ENCODE data around the gene ACAD8. TPM values are rescaled to one million over a fixed set of nuclear protein-coding genes. Genes with fewer than 3 reads are reported as not detected.

The ACAD8 gene
- total RNA-seq, 1 experiment from 2014 or later = 34.8 TPM

DNA sequence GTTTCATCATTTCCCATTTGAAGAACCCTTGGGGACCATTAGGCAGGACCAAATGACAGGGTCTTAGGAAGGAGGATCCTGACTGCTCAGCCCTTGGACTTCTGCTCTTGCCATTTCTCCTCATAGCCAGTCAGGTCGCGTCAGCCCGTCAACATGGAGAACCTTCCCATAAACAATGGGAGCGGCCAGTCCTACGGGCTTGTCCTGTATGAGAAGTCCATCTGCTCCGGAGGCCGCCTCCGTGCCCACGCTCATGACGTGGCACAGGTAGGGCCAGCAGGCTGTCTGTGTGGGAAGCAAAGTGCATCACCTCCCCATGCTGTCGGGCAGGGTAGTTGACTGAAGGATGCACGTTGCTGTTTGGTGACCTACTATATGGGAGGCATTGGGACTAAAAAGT is 58.9 kb downstream of the ACAD8 start:
- ChIA-PET POLR2A (ENCODE audit: low non-redundant PET) (no interaction called here), CTCF (no interaction called here)
- Histone ChIP-seq H3K9me3 (ENCODE audit: low read depth, low read length, poor library complexity, severe bottlenecking) (no peaks in the 10 kb centered on the region), H3K27ac (ENCODE audit: low read depth, low read length, poor library complexity, severe bottlenecking) (no peak overlapping the region), H3K4me1 (ENCODE audit: insufficient read depth, low read length, poor library complexity, severe bottlenecking) (no peaks in the 10 kb centered on the region), H3K4me3 (ENCODE audit: low read depth, low read length, poor library complexity, severe bottlenecking) (no peak overlapping the region), H3K27me3 (replicated peaks; ENCODE audit: insufficient read depth, low read depth, low read length, poor library complexity) (peaks cover 18% of the 10 kb centered on the region), H3K36me3 (ENCODE audit: insufficient read depth, low read length, poor library complexity, severe bottlenecking) (no peaks in the 10 kb centered on the region)
- no TSS peak for BruUV-seq (replicated peaks)
- TF ChIP-seq, protein P1, sequence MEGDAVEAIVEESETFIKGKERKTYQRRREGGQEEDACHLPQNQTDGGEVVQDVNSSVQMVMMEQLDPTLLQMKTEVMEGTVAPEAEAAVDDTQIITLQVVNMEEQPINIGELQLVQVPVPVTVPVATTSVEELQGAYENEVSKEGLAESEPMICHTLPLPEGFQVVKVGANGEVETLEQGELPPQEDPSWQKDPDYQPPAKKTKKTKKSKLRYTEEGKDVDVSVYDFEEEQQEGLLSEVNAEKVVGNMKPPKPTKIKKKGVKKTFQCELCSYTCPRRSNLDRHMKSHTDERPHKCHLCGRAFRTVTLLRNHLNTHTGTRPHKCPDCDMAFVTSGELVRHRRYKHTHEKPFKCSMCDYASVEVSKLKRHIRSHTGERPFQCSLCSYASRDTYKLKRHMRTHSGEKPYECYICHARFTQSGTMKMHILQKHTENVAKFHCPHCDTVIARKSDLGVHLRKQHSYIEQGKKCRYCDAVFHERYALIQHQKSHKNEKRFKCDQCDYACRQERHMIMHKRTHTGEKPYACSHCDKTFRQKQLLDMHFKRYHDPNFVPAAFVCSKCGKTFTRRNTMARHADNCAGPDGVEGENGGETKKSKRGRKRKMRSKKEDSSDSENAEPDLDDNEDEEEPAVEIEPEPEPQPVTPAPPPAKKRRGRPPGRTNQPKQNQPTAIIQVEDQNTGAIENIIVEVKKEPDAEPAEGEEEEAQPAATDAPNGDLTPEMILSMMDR (conservative IDR thresholded peaks at IDR 0.05; ENCODE audit: low read depth, low read length) = no peak
- no peak for TF ChIP-seq EZH2 (IDR thresholded peaks at IDR 0.05; ENCODE audit: borderline replicate concordance, low read depth, low read length, poor library complexity, severe bottlenecking)
- intact Hi-C loops (cut with micrococcal nuclease; ENCODE audit: unreplicated experiment) = no loop called here
- DNase-seq (ENCODE audit: low spot score) = no peak

DNA sequence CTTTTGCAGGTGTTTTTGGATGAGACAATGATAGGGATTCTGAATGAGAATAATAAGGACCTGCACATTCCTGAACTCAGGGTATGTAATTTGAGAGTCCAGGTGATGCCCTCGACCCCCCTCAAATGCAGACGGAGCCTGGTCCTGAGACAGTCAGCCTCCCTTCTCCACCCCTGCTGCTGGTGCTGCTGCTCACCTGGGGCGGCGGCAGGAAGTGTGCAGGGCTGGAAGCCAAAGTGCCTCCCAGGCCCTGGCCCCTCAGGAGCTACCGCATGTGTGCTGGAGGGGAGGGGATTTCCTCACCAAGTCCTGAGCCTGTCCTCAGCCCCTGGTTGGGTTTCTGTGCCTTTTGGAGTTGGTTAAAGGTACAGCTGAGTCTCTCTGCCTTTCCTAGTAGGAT is 59.4 kb downstream of the ACAD8 start:
- CTCF ChIA-PET = no interaction called here
- Histone ChIP-seq H3K4me3 (ENCODE audit: low read depth, low read length, poor library complexity, severe bottlenecking) (no peak overlapping the region), H3K9me3 (ENCODE audit: low read depth, low read length, poor library complexity, severe bottlenecking) (no peaks in the 10 kb centered on the region), H3K36me3 (ENCODE audit: insufficient read depth, low read length, poor library complexity, severe bottlenecking) (no peaks in the 10 kb centered on the region), H3K27ac (ENCODE audit: low read depth, low read length, poor library complexity, severe bottlenecking) (no peak overlapping the region), H3K4me1 (ENCODE audit: insufficient read depth, low read length, poor library complexity, severe bottlenecking) (no peaks in the 10 kb centered on the region), H3K27me3 (replicated peaks; ENCODE audit: insufficient read depth, low read depth, low read length, poor library complexity) (peaks cover 20% of the 10 kb centered on the region)
- intact Hi-C loops (cut with micrococcal nuclease; ENCODE audit: unreplicated experiment) = no loop called here
- POLR2A ChIA-PET (ENCODE audit: low non-redundant PET) = no interaction called here
- DNase-seq (ENCODE audit: low spot score) = no peak
- TF ChIP-seq, protein P1 (conservative IDR thresholded peaks at IDR 0.05; ENCODE audit: low read depth, low read length) = no peak
- no peak for TF ChIP-seq EZH2 (IDR thresholded peaks at IDR 0.05; ENCODE audit: borderline replicate concordance, low read depth, low read length, poor library complexity, severe bottlenecking)
- BruUV-seq (replicated peaks) = no TSS peak

DNA sequence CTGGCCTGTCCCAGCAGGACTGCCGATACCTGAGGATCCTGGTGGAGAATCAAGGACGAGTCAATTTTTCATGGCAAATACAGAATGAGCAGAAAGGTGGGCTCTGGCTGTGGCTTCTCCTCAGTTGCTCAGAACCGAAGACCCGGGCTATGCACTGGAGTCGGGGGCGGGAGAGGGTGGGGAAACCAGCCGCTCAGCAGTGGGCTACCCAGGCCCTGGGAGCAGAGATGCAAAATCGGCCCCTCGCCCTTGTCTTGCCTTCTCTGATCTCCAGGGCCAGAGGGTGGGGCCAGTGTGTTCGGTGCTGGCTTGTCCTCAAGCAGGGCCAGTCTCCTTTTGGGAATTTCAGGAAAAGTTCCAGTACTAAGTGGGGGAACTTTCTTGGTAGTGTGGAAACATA is 60.0 kb downstream of the ACAD8 start:
- H3K27ac ChIP-seq (ENCODE audit: low read depth, low read length, poor library complexity, severe bottlenecking) = no peak overlapping the region
- no peaks in the 10 kb centered on the region for H3K4me1 ChIP-seq (ENCODE audit: insufficient read depth, low read length, poor library complexity, severe bottlenecking)
- POLR2A ChIA-PET (ENCODE audit: low non-redundant PET) = no interaction called here
- no TSS peak for BruUV-seq (replicated peaks)
- H3K27me3 ChIP-seq (replicated peaks; ENCODE audit: insufficient read depth, low read depth, low read length, poor library complexity) = peaks cover 20% of the 10 kb centered on the region
- H3K4me3 ChIP-seq (ENCODE audit: low read depth, low read length, poor library complexity, severe bottlenecking) = no peak overlapping the region
- no peaks in the 10 kb centered on the region for H3K9me3 ChIP-seq (ENCODE audit: low read depth, low read length, poor library complexity, severe bottlenecking)
- H3K36me3 ChIP-seq (ENCODE audit: insufficient read depth, low read length, poor library complexity, severe bottlenecking) = no peaks in the 10 kb centered on the region
- CTCF ChIA-PET = no interaction called here
- intact Hi-C loops (cut with micrococcal nuclease; ENCODE audit: unreplicated experiment) = no loop called here
- no peak for TF ChIP-seq EZH2 (IDR thresholded peaks at IDR 0.05; ENCODE audit: borderline replicate concordance, low read depth, low read length, poor library complexity, severe bottlenecking)
- TF ChIP-seq, protein P1 (conservative IDR thresholded peaks at IDR 0.05; ENCODE audit: low read depth, low read length) = no peak
- no peak for DNase-seq (ENCODE audit: low spot score)

All from A673 (cell line).